ENCODE data around the gene GAB2.

GAB2 gene

DNA sequence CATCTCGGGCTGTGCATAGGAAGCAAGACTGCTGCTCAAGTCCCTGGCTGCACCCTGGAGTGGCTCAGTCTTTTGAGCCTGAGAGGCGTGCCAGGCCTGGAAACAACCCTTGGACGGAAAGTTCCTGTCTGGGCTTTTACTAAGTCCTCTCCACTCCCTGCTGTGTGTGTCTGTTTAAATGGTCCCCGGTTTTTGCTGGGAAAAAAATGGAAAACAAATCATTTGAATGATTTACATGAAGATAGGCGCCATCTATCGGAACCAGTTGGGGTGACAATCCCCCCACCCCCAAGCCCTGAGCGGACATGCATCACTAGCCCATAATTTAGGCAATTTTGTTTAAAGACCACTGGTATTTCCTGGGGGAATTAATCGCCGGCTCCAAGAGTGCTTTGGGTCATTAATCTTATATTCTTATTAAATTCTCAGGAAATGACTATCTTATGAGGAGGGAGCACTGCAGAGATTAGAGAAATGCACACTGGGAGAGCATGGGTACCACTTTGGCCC is 2.7 kb upstream of the GAB2 start:
- no peaks in the 10 kb centered on the region for H3K27me3 ChIP-seq (replicated peaks; ENCODE audit: control insufficient read depth, insufficient read depth, low read length)
- 0 out of 2 replicates have a peak overlapping the region, but pooled peaks have one; percentile 12 for H3K4me3 ChIP-seq (replicated peaks; ENCODE audit: low read depth, low read length)
- no peaks in the 10 kb centered on the region for H3K36me3 ChIP-seq (ENCODE audit: control insufficient read depth, insufficient read depth, low read length)
- DNase-seq (ENCODE audit: extremely low read depth, insufficient read length), result no peak
- TF ChIP-seq, protein P1, sequence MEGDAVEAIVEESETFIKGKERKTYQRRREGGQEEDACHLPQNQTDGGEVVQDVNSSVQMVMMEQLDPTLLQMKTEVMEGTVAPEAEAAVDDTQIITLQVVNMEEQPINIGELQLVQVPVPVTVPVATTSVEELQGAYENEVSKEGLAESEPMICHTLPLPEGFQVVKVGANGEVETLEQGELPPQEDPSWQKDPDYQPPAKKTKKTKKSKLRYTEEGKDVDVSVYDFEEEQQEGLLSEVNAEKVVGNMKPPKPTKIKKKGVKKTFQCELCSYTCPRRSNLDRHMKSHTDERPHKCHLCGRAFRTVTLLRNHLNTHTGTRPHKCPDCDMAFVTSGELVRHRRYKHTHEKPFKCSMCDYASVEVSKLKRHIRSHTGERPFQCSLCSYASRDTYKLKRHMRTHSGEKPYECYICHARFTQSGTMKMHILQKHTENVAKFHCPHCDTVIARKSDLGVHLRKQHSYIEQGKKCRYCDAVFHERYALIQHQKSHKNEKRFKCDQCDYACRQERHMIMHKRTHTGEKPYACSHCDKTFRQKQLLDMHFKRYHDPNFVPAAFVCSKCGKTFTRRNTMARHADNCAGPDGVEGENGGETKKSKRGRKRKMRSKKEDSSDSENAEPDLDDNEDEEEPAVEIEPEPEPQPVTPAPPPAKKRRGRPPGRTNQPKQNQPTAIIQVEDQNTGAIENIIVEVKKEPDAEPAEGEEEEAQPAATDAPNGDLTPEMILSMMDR (IDR thresholded peaks at IDR 0.05; ENCODE audit: insufficient read depth, low read length, poor library complexity, severe bottlenecking), result peak; percentile 69

DNA sequence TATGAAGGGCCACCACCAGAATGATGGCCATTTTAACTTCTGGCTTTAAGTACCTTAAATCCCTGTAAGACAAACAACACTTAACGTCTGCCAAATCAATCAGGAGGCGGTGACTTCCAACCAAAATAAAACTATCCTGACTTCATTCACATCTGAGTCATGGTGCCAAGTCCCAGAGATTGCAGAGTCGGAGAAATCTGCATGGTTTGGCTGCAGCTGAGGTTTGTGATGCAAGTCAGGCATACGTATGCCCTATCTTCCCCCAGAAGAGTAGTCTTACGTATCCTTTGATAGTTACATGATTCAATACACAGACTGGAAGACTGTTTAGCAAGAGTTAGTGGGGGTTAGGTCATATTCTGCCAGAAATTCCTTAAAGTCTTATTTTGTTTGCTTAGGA is 1.7 kb upstream of the GAB2 start:
- Histone ChIP-seq H3K36me3 (ENCODE audit: control insufficient read depth, insufficient read depth, low read length) (no peaks in the 10 kb centered on the region), H3K27me3 (replicated peaks; ENCODE audit: control insufficient read depth, insufficient read depth, low read length) (no peaks in the 10 kb centered on the region), H3K4me3 (replicated peaks; ENCODE audit: low read depth, low read length) (no peak overlapping the region)
- TF ChIP-seq, protein P1 (IDR thresholded peaks at IDR 0.05; ENCODE audit: insufficient read depth, low read length, poor library complexity, severe bottlenecking), result no peak
- no peak for DNase-seq (ENCODE audit: extremely low read depth, insufficient read length)

DNA sequence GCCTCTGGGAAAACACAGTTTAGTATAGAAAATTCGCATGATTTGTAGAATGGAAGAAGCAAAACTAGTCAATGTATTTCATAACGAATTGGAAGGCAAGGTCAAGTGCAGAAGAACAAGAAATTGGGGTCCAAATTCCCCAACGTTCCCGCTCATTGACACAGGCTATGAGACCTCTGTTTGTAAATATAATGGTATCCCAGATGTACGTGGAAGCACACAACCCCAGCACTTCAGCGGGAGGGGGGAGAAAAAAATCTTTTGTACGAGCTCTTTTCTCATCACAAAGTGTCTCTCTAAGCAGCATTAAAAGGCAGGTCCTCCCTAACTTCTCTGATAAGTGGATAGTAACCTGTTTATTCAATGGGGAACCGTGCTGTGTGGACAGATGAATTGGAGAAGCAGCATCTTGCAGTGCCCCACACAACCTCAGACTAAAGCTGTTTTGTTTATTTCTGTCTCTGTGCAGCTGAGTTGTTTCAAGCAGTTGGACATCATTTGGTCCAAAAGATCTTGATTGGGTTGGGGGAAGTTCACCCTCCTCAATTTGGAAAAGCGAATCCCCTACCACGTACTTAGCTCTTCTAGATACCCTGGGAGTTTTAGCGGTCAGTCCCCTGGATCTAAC is 1.1 kb upstream of the GAB2 start:
- DNase-seq (ENCODE audit: extremely low read depth, insufficient read length), result no peak
- no peaks in the 10 kb centered on the region for H3K27me3 ChIP-seq (replicated peaks; ENCODE audit: control insufficient read depth, insufficient read depth, low read length)
- no peaks in the 10 kb centered on the region for H3K36me3 ChIP-seq (ENCODE audit: control insufficient read depth, insufficient read depth, low read length)
- H3K4me3 ChIP-seq (replicated peaks; ENCODE audit: low read depth, low read length), result peak overlapping the region; percentile 75
- TF ChIP-seq, protein P1 (IDR thresholded peaks at IDR 0.05; ENCODE audit: insufficient read depth, low read length, poor library complexity, severe bottlenecking), result no peak

DNA sequence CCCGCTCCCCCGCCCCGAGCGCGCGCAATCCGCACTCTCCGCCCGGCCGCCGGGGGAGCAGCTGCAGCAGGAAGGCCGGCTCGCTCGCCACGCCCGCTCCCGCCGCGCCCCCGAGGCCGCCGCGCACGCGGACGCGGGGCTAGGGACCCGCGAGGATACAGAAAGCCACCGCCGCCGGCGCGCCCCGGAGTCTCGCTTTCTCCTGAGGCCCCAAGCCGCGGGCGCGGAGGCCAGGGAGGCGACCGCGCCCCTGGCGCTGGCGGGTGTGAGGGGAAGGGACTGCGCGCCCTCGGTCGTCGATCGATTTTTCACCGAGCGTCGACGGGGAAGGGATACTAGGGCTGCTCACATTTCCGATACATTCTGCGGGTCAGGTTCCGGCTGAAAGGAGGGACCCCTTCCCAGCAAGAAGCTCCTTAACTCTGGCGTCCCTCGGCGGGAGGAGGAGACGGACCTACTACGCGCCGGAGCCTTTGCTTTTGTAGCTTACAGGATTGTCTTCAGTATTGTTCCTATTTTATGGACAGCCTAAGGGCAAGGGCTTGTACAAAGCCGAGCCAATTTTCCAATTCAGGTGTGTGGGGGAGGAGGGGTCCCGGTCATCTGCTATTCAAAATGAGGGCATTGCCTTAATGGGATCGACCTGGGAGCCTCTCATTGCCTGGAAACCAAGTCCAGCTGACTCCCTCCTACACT is 416 bp upstream of the GAB2 start:
- no peaks in the 10 kb centered on the region for H3K27me3 ChIP-seq (replicated peaks; ENCODE audit: control insufficient read depth, insufficient read depth, low read length)
- DNase-seq (ENCODE audit: extremely low read depth, insufficient read length), result peak; percentile 88
- H3K4me3 ChIP-seq (replicated peaks; ENCODE audit: low read depth, low read length), result peak overlapping the region; percentile 75
- H3K36me3 ChIP-seq (ENCODE audit: control insufficient read depth, insufficient read depth, low read length), result no peaks in the 10 kb centered on the region
- TF ChIP-seq, protein P1 (IDR thresholded peaks at IDR 0.05; ENCODE audit: insufficient read depth, low read length, poor library complexity, severe bottlenecking), result no peak

DNA sequence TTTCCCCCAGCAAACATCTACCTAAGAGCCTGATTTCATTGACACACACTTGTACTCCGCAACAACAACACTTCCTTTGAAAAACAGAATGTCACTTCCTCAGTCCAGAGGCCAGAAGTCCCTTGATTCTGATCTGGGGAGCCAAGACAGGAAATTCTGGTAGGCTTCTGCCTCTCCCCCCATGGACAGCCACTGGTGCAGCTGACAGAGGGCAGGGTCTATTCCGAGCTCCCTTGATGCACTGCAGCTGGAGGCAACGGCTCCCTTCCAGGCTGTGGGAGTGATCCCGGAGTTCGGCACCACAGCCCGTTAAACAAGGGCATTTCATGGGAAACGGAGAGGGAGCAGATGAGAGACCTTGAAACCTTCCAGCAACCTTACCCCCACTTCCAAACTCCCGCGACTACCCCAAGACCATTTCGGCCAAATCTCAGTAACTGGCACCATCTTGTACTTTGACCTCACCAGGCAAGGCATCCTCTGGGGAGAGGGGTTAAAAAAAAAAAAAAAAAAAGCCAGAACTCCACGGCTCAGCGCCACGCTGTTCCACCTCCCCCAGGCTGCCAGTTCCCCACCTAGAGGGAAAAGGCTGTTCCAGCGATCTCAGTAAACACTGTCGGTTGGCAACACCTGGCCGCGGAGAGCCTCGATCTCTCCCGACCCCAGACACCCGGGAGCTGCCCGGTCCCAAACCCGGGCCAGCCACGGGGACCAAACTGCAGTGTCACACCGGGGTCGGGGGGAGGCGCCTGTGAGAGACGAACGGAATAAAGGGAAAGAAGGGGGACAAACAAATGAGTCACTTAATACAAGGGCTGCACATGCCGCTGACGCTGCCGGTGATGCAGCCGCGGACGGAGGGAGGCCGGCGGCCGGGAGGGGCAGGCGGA is 1.1 kb downstream of the GAB2 start:
- TF ChIP-seq, protein P1 (IDR thresholded peaks at IDR 0.05; ENCODE audit: insufficient read depth, low read length, poor library complexity, severe bottlenecking), result peak; percentile 61
- Histone ChIP-seq H3K27me3 (replicated peaks; ENCODE audit: control insufficient read depth, insufficient read depth, low read length) (no peaks in the 10 kb centered on the region), H3K36me3 (ENCODE audit: control insufficient read depth, insufficient read depth, low read length) (no peaks in the 10 kb centered on the region), H3K4me3 (replicated peaks; ENCODE audit: low read depth, low read length) (peak overlapping the region; percentile 69)
- DNase-seq (ENCODE audit: extremely low read depth, insufficient read length), result peak; percentile 85
